Prostate gland (tissue), 2 donors: ENCODE measurements around the gene PM20D1. TPM values are rescaled to one million over a fixed set of nuclear protein-coding genes. Genes with fewer than 3 reads are reported as not detected.
"Not testable (repeated sequence)": the region's sequence is repeated elsewhere in the genome, so short reads cannot be mapped to it uniquely, and the experiment has no call there.

Experiments used
- DNase-seq: peaks from one replicate; pipeline ENCODE4 v3.0.0-alpha.2; 2019; ENCODE audit warnings: low spot score
- H3K27ac ChIP-seq, 2 donors: fragments of 200-600 bp; sonication (generic); 2 replicates each; pipeline ENCODE4 v1.5.1; 2017 to 2019
- H3K27me3 ChIP-seq: fragments of 200-600 bp; sonication (generic); replicated peaks from 2 replicates; pipeline ENCODE4 v1.5.1; 2019; ENCODE audit not compliant: insufficient read depth
- H3K36me3 ChIP-seq, 2 donors: fragments of 200-600 bp; sonication (generic); 1 replicate in 1 of 2; 2 replicates in 1 of 2; pipeline versions ENCODE4 v1.5.1 to v1.8.1; 2017 to 2019
- H3K4me1 ChIP-seq: fragments of 200-600 bp; sonication (generic); replicated peaks from 2 replicates; pipeline ENCODE4 v1.5.1; 2019
- H3K4me3 ChIP-seq, 2 donors: fragments of 200-600 bp; sonication (generic); 2 replicates each; pipeline ENCODE4 v1.5.1; 2017 to 2019
- H3K9me3 ChIP-seq: fragments of 200-600 bp; sonication (generic); 2 replicates; pipeline ENCODE4 v1.5.1; 2017
- POLR2A ChIP-seq: fragments of 450-650 bp; IDR thresholded peaks from one replicate; pipeline ENCODE4 v1.6.1; 2016; ENCODE audit warnings: antibody characterized with exemption, mild to moderate bottlenecking
- POLR2AphosphoS5 ChIP-seq: sonication (generic); formaldehyde crosslinking; IDR thresholded peaks from one replicate; pipeline ENCODE4 v1.6.1; 2017; ENCODE audit warnings: antibody characterized with exemption
- WGBS: methylation state at CpG from one replicate; pipeline ENCODE4 v1.1.5; 2018; 5-methylcytosine and 5-hydroxymethylcytosine counted together
- intact Hi-C: fragments of 100-400 bp; cut with DNase I; formaldehyde crosslinking; loops from one replicate; pipeline ENCODE4 v1.14.2; 2022
- total RNA-seq, 2 donors: library from RNA; depleted of rRNA; stranded (reverse); fragments of >200 nt; gene quantifications; one replicate each; pipeline ENCODE4 v1.1.0, GENCODE V29; 2016
- TF ChIP-seq, protein P1 (sequence below), 4 experiments: fragments of 200-600 bp in 2 of 4; fragments of 450-650 bp in 2 of 4; sonication (generic) in 2 of 4; IDR thresholded peaks; 1 replicate in 3 of 4; 2 replicates in 1 of 4; pipeline ENCODE4 v1.5.1; 2016 to 2019; ENCODE audit warnings: antibody characterized with exemption in 4 of 4, mild to moderate bottlenecking in 2 of 4, moderate library complexity in 2 of 4

Gene PM20D1
- total RNA-seq, 2 donors from 2014 or later: not detected

DNA sequence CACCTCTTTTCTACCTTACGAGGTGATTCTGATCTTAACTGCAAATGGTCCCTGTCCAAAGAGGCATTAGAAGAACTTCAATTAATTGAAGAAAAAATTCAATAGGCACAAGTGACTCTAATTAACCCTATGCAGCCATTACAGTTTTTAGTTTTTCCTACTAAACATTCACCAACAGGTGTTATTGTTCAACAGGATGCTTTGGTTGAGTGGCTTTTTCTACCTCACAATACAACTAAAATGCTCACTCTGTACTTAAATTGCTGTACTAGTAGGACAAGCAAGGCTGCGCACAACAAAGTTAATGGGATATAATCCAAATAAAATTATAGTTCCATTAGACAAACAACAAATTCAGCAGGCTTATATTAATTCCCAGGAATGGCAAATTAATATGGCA lies 11.6 kb upstream of the PM20D1 start:
- H3K27ac ChIP-seq: no peak overlapping the region
- 100% methylated on average over 2 of the region's 2 CpGs for WGBS
- H3K36me3 ChIP-seq: no peaks in the 10 kb centered on the region
- H3K27me3 ChIP-seq: no peaks in the 10 kb centered on the region
- no peak for TF ChIP-seq POLR2A
- TF ChIP-seq, protein P1, sequence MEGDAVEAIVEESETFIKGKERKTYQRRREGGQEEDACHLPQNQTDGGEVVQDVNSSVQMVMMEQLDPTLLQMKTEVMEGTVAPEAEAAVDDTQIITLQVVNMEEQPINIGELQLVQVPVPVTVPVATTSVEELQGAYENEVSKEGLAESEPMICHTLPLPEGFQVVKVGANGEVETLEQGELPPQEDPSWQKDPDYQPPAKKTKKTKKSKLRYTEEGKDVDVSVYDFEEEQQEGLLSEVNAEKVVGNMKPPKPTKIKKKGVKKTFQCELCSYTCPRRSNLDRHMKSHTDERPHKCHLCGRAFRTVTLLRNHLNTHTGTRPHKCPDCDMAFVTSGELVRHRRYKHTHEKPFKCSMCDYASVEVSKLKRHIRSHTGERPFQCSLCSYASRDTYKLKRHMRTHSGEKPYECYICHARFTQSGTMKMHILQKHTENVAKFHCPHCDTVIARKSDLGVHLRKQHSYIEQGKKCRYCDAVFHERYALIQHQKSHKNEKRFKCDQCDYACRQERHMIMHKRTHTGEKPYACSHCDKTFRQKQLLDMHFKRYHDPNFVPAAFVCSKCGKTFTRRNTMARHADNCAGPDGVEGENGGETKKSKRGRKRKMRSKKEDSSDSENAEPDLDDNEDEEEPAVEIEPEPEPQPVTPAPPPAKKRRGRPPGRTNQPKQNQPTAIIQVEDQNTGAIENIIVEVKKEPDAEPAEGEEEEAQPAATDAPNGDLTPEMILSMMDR (IDR thresholded peaks at IDR 0.05): no peak
- TF ChIP-seq POLR2AphosphoS5: no peak
- no peak for DNase-seq
- intact Hi-C loops: no loop called here
- H3K4me3 ChIP-seq: no peak overlapping the region
- no peaks in the 10 kb centered on the region for H3K9me3 ChIP-seq
- H3K4me1 ChIP-seq: no peaks in the 10 kb centered on the region

DNA sequence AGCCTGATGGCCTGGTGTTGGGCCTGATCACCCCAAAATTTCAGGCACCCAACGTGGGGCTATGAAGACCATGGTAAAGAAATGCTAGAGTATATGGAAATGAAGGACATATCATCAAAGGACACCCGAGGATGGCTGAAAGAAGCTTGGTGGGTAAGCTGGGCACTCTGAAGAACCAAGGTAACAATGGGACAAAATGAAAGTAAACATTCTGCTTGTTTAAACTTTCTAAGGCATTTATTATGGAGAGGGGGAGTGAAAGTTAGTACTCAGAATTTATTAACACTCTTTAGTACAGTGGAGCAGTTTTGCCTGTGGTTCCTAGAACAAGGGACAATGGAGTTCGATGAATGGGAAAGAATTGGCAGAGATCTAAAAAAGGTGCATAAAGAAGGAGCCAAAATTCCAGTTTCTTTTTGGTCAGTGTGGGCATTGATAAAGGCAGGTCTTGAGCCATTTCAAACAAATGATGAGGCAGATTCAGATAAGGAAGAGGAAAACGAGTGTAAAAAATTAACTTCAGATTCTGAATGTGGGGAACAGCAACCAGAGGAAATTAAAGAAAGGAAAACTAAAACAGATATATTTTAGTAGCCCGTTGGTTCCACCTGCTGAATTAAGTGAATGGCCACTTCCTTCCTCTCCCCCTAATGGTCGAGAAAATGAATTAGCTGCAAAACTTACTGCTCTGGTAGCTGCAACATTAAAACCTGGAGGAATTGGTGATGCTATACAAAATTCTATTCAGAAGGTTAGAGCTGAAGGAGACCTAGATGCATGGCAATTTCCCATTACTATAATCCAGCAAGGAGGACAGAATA lies 8.4 kb upstream of the PM20D1 start:
- no peaks in the 10 kb centered on the region for H3K9me3 ChIP-seq
- intact Hi-C loops: no loop called here
- DNase-seq: no peak
- 42% methylated on average over 6 of the region's 6 CpGs for WGBS
- no peak overlapping the region for H3K27ac ChIP-seq
- no peaks in the 10 kb centered on the region for H3K36me3 ChIP-seq
- no peaks in the 10 kb centered on the region for H3K4me1 ChIP-seq
- TF ChIP-seq POLR2A (no peak), POLR2AphosphoS5 (no peak)
- TF ChIP-seq, protein P1 (IDR thresholded peaks at IDR 0.05): no peak
- no peak overlapping the region for H3K4me3 ChIP-seq
- H3K27me3 ChIP-seq: no peaks in the 10 kb centered on the region

DNA sequence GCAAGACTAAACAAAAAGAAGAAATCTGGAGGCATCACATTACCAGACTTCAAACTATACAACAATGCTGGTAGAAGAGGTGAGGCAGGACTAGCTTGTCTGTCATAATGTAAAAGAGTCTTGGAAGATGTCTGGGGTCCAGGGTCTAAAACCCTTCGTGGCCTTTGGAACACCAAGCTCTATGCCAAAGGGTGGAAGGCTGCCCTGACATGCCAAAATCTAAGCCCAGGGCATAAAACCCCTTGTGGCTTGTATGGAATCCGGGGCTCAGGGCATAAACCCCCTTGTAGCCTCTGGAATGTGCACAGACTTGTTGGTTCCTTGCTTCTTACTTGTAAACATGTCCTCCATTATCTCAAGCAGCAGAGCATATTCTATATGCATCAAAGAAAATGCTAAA lies 7.6 kb upstream of the PM20D1 start:
- 40% methylated on average over 2 of the region's 2 CpGs for WGBS
- H3K27ac ChIP-seq: not testable (repeated sequence)

DNA sequence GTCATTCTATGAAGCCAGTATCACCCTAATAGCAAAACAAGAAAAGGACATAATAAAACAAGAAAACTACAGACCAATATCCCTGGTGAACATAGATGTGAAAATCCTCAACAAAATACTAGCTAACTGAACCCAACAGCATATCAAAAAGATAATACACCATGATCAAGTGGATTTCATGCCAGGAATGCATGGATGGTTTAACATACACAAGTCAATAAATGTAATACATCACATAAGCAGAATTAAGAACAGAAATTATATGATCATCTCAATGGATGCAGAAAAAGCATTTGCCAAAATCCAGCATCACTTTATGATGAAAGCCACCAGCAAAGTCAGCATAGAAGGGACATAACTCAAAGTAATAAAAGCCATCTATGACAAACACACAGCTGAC lies 6.5 kb upstream of the PM20D1 start:
- H3K27ac ChIP-seq: no peak overlapping the region
- DNase-seq: no peak
- intact Hi-C loops: no loop called here
- no peaks in the 10 kb centered on the region for H3K9me3 ChIP-seq
- H3K36me3 ChIP-seq: no peaks in the 10 kb centered on the region
- H3K4me1 ChIP-seq: no peaks in the 10 kb centered on the region
- no peaks in the 10 kb centered on the region for H3K27me3 ChIP-seq
- H3K4me3 ChIP-seq: no peak overlapping the region
- TF ChIP-seq POLR2AphosphoS5: no peak
- no peak for TF ChIP-seq POLR2A
- TF ChIP-seq, protein P1 (IDR thresholded peaks at IDR 0.05): no peak

More for the DNA sequence above, 7.6 kb upstream of the PM20D1 start:
- H3K4me3 ChIP-seq, H3K9me3 ChIP-seq, H3K27me3 ChIP-seq, H3K36me3 ChIP-seq, H3K4me1 ChIP-seq, intact Hi-C loops, DNase-seq: not testable (repeated sequence)

DNA sequence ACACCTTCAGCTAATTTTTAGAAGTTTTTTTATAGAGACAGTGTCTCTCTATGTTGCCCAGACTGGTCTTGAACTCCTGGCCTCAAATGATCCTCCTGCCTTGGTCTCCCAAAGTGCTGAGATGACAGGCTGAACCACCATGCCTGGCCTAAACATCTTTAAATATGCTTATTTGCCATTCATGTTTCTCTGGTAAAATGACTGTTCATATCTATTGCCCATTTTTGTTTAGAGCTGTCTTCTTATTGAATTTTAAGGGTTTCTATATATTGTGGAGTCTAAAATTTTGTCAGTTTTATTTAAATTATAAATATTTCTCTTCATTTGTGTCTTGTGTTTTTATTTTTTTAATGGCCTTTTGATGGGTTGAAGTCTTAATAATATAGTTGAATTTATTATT lies 3.0 kb upstream of the PM20D1 start:
- Histone ChIP-seq H3K9me3 (no peaks in the 10 kb centered on the region), H3K36me3 (no peaks in the 10 kb centered on the region), H3K27me3 (no peaks in the 10 kb centered on the region), H3K27ac (no peak overlapping the region), H3K4me3 (no peak overlapping the region), H3K4me1 (no peaks in the 10 kb centered on the region)
- intact Hi-C loops: no loop called here
- TF ChIP-seq, protein P1 (IDR thresholded peaks at IDR 0.05): no peak
- TF ChIP-seq POLR2AphosphoS5: no peak
- no peak for TF ChIP-seq POLR2A
- no peak for DNase-seq
